GM10847 (cell line): ENCODE results near the gene NEK10.

Source experiments
- POLR2A ChIP-seq: IDR thresholded peaks from 2 replicates; pipeline ENCODE4 v1.6.1; 2011; ENCODE audit not compliant: insufficient read length; ENCODE audit errors: extremely low read depth

The NEK10 gene

GRCh38 chr3:27115352-27115751, 253.8 kb downstream of the NEK10 start:
- TF ChIP-seq POLR2A = no peak

DNA sequence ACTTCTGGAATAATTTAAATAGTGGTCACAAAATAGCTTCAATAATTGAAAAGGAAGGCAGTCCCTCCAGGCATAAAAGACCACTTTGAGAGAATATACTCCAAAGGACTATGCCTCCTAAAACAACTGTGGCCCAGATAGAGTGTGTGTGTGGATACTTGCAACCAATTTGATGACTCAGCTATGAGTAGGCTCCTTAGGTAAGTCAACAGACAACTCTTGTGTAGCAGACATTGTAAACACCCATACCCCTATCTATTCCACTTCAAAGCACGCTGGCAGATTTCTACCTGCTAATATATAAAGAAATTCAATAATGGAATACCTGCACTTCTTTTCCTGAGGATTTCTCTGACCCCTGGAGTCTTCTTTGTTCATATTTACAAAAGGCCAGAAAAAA, 254.5 kb downstream of the NEK10 start:
- TF ChIP-seq POLR2A = no peak

DNA sequence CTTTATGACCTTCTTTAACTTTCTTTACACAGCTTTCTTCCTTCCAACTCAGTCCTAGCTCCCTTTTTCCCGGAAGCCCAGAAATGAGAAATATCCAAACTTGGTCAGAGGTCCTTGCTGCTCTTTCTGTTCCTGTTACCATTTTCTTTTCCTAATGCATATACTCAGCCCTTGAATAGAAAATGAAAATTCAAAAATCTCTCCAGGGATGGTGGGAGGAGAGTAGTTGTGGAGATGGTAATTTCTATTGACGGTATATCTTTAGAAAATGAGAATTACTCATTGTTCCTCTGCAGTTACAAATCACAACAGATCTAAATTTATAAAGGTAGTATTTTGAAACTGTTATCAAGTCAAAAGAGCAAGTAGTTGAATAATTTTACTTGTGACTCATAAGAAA, 255.1 kb downstream of the NEK10 start:
- TF ChIP-seq POLR2A = no peak

- no peak for TF ChIP-seq POLR2A
Observed at GRCh38 chr3:27110020-27110419, 259.2 kb downstream of the NEK10 start.

GRCh38 chr3:27108322-27108721, 260.9 kb downstream of the NEK10 start:
- TF ChIP-seq POLR2A = no peak

DNA sequence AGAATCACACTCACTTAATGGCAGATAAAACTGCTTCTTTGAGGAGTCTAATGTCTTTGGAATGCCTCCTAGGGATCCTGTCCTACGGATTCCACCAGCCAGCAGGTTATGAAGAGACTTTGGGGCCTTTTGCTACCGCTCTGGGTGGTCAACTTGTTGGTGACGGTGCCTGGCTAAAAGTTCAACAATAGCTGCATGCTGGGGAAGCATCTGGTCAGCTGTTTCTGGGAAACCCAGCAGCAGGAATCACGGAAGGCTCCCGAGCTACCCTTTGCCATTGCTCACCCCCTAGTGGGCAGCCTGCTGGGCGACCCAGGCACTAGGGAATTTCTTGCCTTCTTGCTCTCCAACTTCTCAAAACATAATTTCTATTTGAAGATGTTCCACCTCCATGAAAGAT, 263.3 kb downstream of the NEK10 start:
- no peak for TF ChIP-seq POLR2A

DNA sequence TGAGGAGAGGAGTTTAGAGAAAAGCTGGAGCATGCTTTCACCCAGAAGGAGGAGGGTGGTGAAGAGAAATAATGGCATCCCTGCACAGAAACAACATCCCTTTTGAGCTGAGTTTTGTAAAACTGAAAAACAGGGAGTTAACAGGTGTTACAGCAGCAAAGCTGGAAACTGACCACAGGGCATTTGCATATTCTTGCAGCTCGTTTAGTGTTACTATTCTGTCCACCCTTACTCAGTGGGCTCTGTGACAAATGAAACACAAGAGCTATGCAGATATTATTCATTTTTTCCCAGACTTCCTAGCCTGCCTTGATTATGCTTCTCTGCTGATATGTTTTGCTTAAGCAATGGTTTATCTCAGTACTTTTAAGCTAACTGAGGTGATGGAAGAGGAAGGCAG, 272.0 kb downstream of the NEK10 start:
- TF ChIP-seq POLR2A = no peak

DNA sequence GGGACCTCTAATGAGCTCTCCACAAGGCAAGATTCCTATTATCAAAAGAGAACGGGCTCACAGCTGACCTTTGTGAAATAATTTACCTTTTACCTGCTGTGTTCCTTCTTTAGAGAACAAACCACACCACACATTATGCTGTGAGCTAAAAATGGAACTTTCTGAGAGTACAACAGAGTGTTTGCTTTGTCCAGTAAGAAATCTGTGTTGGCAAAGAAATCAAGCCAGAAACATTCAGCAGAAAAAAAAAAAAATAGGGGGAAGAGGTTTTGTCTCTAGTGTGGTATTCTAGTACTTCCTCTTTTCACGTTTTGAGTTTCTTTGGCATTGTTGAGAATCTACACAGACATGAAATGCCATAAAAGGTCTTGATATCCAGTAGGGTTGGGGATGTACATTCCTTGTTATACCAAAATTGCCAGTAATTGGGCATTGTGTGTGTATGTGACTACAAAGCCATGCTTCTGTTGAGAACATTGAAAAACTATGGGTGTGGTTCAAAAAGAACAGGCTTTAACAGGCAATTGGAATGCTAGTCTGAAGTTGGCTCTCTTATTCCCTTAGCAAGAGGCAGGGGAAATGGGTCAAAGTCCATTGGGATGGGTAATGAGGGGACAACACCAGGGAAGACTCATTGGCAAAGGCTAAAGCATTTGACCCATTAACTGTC, 273.5 kb downstream of the NEK10 start:
- no peak for TF ChIP-seq POLR2A

DNA sequence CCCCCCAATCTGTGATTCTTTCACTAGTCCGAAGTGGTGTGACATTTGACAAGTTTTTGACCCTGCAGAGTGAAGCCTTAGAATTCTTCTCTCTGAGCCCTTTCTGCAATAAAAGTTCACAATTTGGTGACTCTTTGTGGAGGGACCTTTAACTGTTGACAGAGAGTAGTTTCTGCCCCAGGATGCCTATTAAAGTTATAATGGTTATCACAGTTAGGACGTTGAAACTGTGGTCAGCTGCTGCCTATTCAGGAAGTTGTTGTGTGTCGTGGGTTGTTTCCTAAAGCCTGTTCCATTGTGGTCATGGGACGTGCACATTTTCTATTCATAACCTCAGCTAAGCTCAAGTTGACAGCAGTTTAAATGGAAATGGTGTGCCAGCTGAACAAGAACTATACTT, 274.5 kb downstream of the NEK10 start:
- no peak for TF ChIP-seq POLR2A

DNA sequence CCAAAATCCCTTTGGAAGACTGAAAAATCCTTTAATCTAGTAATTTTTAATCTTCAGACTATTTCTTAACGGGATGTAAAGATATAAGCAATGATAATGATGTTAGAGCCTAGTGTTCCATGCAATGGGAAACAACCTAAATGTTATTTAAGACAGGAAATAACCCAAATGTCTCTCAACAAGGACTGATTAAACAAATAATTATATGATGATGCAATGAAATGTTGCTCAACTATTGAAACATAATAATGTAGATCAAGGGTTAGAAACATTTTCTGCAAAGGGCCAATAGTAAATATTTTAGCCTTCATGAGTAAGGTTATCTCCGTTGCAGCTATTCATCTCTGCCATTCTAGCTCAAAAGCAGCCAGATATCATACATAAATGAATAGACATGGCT, 275.4 kb downstream of the NEK10 start:
- no peak for TF ChIP-seq POLR2A

DNA sequence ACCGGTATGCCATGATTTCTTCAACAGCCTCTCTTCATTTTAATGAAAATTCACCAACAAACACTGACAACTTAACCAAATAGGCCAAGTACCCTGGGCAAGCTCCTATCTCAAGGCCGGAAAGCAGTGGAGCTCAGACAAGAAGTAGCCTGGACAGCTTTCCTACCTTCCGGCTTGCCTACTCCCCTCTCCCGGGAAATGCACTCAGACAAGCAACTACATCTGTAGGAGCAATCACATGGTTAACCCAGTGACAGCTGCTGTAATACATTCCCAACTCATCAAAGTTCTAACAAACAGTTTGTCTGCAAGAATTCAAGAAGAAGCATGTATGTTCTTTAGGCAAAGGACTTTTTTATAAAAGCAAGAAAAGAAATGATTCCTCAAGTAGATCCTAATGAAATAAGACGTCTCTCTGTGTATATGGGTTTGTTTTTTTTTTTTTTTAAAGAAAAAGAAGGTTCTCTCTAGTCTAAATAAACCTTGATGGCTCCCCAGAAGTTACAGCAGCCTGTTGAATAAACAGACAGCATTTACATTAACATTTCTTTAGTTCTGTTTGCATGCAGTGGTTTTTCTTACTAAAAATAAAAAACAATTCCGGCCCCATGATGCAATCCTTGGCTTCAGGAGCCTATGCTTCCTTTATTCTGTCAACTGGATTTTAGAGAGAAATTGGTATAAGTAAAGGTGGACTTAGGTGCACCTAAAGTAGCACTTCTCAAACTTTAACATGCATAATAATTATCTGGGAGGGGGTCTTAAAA, 278.7 kb downstream of the NEK10 start:
- TF ChIP-seq POLR2A = no peak

GRCh38 chr3:27089645-27090044, 279.5 kb downstream of the NEK10 start:
- no peak for TF ChIP-seq POLR2A

- TF ChIP-seq POLR2A = no peak
Observed at GRCh38 chr3:27089068-27089467, 280.1 kb downstream of the NEK10 start.

DNA sequence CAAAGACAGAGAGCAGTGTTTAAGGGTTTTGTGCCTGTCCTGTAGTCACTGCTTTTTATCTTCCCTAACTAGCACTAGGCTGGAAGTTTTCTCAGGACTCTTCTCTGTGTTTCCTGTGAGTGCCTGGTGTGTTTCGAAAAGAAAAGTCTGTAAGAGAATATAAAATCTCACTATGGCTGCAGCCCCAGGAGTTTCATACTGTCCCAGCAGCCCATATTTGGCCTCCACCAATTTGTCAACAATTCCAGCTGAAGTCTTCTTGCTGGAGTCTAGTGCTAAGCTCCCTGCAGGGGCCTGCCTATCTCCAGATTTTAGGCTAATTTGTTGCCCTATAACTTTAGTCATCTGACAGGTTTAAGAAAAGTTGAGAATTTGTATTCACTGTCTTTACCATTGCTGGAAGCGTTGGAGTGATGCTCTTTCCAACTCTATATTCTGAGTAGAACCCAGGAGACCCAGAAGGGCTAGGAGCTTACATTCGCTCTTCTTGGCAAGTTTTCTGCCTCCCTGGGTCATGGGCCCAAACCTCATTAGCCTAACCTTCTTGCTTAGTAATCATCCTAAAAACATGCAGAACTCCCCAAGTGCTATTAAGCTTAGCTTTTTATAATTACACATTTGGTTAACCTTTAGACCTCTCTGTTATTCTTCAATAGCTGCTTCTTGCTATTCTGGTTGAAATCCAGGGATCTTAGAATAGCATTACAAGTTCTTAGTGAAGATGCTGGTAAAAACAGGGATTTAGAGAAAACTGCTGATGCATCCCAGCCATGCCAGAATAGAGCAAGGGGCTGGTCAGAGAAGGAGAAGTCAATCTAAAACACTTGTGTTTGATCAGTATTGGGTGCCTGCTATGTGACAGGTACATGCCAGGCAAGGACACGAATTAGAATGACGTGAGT, 283.1 kb downstream of the NEK10 start:
- no peak for TF ChIP-seq POLR2A

- TF ChIP-seq POLR2A = no peak
Observed at GRCh38 chr3:27081992-27082607, 287.1 kb downstream of the NEK10 start.
